Hindlimb muscle (tissue), 1 donor: ENCODE measurements around the gene UBR4. TPM values are rescaled to one million over a fixed set of nuclear protein-coding genes. Genes with fewer than 3 reads are reported as not detected.
"Not testable (repeated sequence)": the region's sequence is repeated elsewhere in the genome, so short reads cannot be mapped to it uniquely, and the experiment has no call there.

Experiments
- DNase-seq: peaks from one replicate; pipeline ENCODE4 v3.0.0-alpha.2; 2013
- polyA plus RNA-seq: library from polyadenylated mRNA; unstranded; fragments of 120-200 nt; gene quantifications from one replicate; pipeline ENCODE4 v1.2.1, GENCODE V29; 2013; ENCODE audit not compliant: insufficient read length

The UBR4 gene
- polyA plus RNA-seq, 1 donor, result 98.1 TPM

DNA sequence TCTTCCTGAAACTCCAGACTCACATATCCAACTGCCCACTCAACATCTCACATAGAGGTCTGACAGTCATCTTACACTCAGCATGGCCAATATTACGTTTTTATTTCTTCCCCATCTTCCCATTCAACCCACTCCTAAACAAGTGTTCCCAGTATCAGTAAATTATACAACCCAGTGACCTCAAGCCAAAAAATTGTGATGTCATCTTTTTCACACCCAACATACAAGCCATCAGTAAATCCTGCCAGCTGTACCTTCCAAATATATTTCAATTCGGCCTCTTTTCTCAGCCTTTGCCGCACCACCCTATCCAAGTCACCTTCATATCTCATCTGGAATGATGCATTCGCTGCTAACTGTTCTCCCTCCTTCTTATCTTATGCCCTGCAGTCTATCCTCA lies 19.6 kb downstream of the UBR4 start:
- DNase-seq, result no peak

DNA sequence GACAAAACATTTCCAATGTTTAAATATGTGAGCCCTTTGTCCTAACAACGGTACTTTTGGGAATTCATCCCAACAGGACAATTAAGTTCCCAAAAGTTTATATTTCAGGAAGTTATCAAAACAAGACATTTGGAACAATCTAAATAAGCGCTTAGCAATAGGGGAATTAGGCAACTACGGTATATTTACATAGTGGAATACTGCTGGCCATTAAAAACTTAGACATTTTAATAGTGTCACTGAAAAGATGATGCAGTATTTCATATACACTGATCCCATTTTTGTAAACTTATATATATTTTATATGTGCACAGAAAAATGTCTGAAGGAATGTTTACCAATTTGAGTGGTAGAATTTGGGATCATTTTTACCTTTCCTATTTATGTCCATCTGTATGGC lies 20.8 kb downstream of the UBR4 start:
- DNase-seq, result no peak

DNA sequence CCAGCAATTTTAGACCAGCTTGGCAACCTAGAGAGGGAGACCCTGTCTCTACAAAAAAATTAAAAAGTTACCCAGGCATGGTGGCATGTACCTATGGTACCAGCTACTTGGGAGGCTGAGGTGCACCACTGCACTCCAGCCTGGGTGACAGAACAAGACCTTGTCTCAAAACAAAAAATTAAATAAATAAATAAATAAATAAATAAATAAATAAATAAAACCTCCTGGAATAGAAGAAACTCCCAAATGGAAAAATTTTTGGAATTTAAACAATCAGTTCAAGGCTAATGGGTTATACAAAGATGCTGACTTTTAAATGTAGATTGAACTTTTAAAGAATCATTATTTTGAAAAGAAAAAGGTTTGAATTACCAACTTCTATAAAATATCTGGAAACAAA lies 22.2 kb downstream of the UBR4 start:
- no peak for DNase-seq

- no peak for DNase-seq
Observed at GRCh38 chr1:19186001-19186400, 24.1 kb downstream of the UBR4 start.

- no peak for DNase-seq
Observed at GRCh38 chr1:19182223-19182622, 27.8 kb downstream of the UBR4 start.

DNA sequence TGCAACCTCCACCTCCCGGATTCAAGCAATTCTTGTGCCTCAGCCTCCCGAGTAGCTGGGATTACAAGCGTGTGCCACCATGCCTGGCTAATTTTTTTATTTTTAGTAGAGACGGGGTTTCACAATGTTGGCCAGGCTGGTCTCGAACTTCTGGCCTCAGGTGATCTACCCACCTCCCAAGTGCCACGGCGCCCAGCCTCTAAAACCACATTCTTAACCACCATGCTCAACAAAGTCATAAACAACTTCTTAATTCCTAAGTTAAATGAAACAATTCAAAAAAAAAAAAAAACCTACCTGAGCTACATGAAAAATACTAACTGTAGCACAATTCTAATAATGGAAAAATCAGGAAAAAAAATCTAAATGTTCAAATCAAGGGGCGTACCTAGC lies 29.8 kb downstream of the UBR4 start:
- not testable (repeated sequence) for DNase-seq

DNA sequence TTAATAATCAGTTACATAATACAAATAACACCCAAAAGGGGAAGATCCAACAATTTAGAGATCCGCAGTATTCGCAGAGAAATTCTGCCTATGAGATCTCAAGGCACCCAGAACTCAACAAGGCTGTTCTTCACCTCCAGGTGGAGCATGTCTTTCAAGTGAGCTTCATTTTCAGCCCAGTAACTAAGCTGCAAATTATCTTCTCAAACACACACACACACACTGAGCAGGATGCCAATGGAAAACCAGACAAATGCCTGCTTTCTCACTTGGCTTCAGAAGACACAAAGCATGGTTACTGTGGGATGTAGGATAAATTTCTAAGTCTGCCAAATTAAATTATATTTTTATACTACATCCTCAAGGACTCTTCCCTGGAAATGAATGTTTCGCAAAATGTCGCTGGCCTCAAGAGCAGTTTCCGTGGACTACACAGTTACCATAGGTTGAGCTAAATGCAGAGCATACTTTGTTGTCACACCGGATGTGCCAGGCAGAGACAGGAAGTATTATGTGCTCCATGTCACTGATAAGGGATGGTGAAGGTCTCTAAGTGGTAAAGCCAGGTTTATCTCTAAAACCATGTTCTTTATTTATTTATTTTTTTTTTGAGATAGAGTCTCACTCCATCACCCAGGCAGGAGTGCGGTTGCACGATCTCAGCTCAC lies 30.3 kb downstream of the UBR4 start:
- DNase-seq, result no peak

- no peak for DNase-seq
Observed at GRCh38 chr1:19178734-19179398, 31.2 kb downstream of the UBR4 start.

- DNase-seq, result no peak
Observed at GRCh38 chr1:19177811-19178210, 32.3 kb downstream of the UBR4 start.

DNA sequence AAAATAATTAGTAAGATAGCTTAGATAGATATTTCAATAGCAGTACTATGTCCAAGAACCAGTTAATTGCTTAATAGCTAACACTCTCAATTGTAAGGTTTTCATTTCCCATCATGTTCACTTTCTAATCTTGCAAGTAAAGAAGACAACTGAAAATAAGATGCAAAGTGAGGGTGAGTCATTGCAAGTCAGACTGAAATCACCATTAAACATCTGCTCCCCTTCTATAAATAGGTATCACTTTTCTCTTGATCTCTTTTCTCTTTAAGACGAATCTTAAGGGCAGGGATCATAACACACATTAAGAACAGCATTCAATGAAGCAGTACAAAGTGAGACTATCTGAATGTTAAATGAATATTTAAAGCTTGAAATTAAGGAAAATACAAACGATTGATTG lies 40.4 kb downstream of the UBR4 start:
- DNase-seq, result no peak

DNA sequence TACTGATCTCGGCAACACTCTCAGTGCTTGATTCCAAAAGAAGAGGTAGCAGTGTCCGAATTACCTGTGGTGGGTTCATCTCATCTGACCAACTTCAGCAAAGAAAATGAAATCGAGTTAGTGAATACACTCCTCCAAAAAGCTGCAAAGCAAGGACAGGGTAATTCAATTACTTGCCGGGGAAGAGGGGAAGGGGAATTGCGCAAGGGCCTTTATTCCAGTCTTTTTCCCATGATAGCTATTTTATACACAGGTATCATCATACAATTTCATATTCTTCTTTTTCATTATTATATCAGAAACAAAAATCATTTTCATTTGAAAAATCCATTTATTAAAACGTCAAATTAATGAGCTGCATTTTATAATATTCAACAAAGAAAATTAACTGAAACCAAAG lies 42.9 kb downstream of the UBR4 start:
- no peak for DNase-seq

GRCh38 chr1:19166066-19166465 lies 44.0 kb downstream of the UBR4 start:
- DNase-seq, result no peak

GRCh38 chr1:19165501-19165900 lies 44.6 kb downstream of the UBR4 start:
- DNase-seq, result no peak

- DNase-seq, result no peak
Observed at GRCh38 chr1:19164274-19165015, 45.6 kb downstream of the UBR4 start.

DNA sequence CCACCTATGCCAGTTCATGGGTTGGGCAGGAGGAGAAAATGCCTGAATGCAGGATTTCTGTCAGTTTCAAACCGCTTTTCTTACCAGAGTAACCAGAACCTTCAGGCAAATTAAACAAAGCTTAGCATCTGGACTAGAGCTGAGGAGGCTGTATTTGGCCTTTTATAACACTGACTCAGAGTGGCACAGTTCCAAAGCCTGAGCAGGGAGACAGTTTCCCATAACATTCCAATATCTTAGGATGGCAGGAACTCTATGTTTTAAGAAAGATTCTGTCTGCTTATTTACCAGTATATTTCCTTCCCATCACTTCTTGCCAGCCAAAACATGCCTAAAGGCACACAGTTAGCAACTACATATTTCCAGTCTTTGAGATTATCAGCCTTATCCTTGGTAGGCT lies 46.8 kb downstream of the UBR4 start:
- no peak for DNase-seq

DNA sequence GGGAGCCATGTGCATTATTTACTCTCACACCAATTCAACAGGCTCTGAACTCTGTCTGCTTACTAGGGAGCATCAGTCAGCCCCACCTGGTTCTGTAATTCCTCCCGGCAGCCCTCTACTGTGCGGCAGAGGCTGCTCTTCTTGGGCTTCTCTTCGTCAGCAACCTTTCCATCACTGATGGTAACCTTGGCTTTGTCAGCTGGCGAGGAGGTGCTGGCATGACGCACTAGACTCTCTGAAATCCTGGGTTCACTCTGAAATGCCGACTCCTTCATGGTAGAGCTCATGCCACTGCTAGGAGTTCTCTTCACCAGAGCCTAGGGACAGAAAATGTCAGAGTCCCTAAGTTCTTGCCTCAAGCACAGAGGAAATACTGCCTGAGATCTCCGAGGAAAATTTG lies 49.2 kb downstream of the UBR4 start:
- no peak for DNase-seq

DNA sequence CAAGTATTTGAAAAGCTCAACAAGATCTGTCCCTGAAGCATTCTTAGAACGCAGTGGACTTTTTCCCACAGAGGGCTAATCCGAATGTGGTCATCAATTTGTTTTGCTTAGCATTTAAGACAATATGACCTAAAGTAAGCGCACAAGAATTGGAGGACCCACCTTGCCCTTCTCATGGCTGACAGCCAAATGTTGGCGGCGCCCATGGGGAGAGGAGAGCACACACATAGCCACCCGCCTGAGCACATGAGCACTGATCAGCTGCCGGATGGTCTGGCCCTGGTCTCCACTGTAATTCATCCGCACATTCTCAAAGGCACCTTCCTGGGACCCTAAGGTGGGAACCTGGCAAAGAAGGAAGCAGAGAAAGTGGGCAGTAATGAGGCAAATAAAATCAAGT lies 52.4 kb downstream of the UBR4 start:
- no peak for DNase-seq

- DNase-seq, result peak; percentile 36
Observed at GRCh38 chr1:19156676-19157075, 53.4 kb downstream of the UBR4 start.

GRCh38 chr1:19154876-19155275 lies 55.2 kb downstream of the UBR4 start:
- DNase-seq, result no peak

- DNase-seq, result no peak
Observed at GRCh38 chr1:19153169-19153568, 56.9 kb downstream of the UBR4 start.

GRCh38 chr1:19151537-19151936 lies 58.5 kb downstream of the UBR4 start:
- no peak for DNase-seq

DNA sequence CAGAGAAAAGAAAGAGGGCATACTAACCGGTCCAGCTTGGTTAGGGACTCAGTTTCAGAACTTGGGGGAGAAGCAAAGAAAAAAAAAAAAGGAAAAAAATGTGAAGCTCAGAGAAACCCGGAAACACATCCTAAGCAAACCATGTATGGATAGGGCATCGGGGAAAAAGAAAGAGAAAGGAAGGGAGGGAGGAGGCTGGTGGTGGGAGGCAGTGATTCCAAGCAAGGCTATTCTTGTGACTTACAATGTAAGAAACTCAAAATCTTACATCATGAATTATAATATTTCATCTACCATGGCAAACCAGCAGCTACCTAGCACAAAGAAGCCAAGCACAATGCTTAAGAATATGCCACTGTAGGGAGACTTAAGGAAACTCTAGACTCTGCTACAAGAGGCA lies 60.3 kb downstream of the UBR4 start:
- no peak for DNase-seq

DNA sequence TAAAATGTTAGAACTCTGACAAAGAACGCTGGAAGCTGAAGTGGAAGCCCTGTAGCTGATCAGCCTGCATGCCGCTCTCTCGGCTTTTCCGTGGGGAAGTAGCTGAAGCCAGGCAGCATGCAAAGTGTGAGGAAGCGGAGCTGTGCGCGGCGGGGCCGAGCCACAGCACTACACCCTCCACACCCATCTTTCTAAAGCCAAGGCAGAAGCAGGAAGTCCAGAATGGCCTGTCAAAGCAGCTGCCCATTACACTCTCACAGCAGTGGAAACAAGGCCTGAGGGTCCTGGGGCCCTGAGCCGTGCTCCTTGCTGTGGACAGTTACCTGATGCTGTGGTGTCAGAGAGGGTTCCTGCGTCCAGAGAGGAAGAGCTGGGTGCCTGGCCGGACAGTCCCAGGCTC lies 69.6 kb downstream of the UBR4 start:
- DNase-seq, result no peak

DNA sequence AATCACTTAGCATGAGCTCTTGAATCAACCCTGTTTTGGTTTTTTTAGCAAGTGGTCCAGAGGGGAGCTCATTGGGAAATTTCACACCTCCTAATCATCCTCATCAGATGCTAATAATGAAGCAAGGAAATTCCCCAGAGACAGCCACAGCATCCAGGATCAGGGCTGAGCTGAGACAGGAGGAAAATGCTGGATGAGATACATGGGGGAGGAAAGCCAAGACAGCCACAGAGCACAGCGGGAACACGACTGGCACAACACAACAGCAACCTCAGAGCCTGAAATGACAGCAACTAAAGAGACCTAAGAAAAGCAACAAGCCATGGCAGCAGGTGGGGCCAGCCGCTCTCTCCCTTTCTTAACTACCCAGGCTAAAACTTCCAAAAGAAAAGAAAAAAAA lies 70.4 kb downstream of the UBR4 start:
- DNase-seq, result no peak
